H4 (cell line): ENCODE measurements around the gene ALG5. TPM values are rescaled to one million over a fixed set of nuclear protein-coding genes. Genes with fewer than 3 reads are reported as not detected.

ENCODE experiments used
- DNase-seq: peaks from one replicate; pipeline ENCODE4 v3.0.0-alpha.2; 2015; ENCODE audit warnings: low spot score
- total RNA-seq: library from RNA; depleted of rRNA; stranded (reverse); fragments of >200 nt; shearing (Covaris generic); gene quantifications from 2 replicates; pipeline ENCODE4 v1.2.3, GENCODE V29; 2014

ALG5 gene
- total RNA-seq, 1 experiment from 2014 or later, result 28.2 TPM

DNA sequence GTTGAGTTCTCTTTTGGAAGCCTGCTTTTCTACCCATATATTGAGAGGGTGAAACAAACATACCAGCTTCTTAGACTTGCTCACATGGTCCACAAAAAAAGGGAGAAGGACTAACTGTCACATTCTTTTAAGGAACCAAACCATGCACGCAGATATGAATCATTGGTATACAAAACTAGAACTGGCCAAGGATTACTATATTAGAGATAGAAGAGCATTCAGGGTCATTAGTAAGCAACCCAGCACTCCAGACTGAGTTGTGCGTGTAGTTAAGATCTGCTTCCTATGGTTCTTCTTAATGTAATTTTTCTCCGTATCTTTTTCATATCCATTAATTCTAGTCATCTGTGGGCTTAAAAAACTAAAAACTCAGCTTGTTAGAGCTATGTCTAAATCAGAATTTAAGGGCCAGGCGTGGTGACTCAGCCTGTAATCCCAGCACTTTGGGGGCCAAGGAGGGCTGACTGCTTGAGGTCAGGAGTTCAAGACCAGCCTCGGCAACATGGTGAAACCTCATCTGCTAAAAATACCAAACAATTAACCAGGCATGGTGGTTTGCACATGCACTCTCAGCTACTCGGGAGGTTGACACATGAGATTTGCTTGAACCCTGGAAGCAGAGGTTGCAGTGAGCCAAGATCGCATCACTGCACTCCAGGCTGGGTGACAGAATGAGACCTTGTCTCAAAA is 19.6 kb downstream of the ALG5 start:
- DNase-seq, result no peak

DNA sequence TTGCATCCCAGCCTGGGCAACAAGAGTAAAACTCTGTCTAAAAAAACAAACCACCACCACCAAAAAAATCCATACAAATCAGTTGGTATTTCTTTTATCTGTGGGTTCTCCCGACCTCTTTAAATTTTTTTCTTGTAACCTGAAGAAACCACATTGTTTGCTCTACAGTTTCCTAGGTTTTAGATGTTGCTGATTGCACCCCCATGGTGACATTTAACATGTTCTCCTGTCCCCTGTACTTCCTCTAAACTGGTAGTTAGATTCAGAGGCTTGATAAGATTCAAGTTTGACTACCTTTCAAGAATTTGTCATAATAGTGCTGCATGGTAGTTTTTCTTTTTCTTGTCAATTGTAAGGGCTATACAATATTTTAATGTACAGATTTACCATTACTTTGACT is 24.0 kb downstream of the ALG5 start:
- DNase-seq, result no peak

DNA sequence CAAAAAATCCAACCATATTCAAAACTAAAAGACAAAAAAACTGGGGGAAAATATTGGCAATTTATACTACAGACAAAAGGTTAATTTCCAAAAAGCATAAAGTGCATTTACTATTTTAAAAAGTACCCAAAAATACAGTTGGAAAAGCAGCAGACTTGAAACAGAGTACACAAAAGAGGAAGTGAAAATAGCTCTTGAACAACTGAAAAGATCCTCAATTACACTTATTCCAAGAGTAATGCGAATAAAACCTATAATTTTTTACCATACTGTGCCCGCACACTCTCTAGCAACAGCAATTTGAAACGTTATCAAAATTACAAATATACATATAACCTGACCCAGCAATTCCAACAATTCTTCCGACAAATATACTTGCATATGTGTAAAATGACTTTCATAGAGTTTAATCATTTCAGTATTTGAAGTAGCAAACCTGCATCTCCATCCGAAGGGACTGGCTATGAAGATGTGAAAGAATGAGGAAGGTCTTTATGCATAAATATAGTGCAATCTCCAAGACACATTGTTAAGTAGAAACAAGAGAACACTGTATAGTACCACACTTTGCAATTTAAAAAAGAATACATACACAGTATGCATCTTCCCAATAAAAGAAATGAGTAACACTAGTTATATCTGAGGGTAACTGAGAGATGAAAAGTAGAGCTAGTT is 25.4 kb downstream of the ALG5 start:
- no peak for DNase-seq

DNA sequence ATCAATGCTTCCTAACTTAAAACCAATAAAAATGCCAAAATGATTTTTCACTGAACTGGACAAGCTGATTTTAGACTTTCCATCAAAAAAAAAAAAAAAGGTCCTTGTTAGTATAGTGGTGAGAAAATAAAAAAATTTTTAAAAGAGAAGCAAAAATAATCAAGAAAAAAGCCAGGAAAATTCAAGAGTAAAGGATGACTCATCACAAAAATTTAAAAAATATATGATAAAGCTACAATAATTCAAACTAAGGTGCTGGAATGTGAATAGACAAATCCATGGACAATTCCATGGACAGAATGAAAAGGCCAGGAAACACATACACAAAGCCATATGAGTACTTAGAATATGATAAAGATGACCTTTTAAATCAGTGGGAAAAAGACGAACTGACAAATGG is 26.1 kb downstream of the ALG5 start:
- no peak for DNase-seq

- DNase-seq, result no peak
These were observed 32.7 kb downstream of the ALG5 start for GRCh38 chr13:36966404-36966803.

- no peak for DNase-seq
These were observed 33.4 kb downstream of the ALG5 start for GRCh38 chr13:36965767-36966166.

DNA sequence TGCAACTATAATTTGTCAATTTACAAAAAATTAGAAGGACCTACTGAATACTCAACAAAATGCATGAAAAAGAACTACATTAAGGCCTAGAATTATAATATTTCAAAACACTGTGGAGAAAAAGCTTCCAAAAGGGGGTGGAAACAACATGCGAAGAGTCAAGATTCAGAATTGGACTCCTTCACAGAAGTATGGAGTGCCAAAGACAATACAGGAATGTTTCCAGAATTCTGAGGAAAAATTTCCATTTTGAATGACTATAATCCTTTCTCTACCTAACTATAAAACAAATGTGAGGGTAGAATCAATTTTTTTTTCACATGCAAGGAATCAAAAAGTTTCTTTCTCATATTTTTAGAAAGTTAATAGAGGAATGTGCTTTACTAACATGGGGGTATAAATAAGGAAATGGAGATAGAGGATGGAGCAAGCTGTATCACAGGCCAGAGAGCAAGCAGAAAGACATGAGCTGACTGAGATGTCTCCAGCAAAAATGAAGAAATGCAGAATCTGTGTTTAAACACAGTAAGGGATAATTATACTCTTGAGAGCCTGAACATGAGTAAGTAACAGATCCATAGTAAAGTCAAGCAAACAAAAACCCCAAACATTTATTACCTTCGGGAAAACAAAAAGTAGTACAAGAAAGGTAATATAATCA is 39.6 kb downstream of the ALG5 start:
- DNase-seq, result no peak

DNA sequence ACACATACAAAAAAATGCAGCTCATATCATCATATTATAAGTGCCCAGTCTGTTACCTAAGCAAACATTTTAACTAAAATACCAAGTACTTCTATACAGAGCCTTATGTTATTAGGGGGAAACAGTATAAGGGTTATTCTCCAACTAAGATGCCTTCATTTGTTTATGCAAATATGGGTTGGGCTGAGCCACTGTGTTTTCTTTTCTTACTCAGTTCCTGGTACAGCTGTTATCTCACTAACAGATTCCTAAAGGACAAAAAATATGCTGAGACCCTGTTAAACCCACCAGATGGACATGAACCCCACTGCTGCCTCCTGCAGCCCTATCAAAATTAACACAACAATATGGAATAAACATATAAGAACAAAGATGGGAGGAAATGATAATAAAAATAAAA is 44.6 kb downstream of the ALG5 start:
- DNase-seq, result no peak

DNA sequence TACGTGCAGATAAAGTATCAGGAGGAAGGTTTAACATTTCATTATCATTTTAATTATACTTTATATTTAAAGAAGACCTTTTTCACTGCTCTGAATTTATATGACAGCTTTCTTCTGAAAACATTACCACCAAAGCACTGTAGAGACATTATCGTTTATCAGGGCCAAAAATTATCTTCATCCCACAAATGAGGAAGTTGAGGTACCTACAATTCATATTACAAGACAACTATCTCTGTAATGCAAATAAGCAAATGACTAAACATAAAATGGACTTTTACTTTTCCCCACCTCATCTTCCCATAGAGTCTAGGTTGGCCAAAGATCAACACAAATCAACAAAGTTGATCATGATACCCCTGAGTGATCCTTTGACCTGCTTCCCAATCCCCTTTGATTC is 48.2 kb downstream of the ALG5 start:
- DNase-seq, result no peak

- DNase-seq, result no peak
These were observed 48.8 kb downstream of the ALG5 start for GRCh38 chr13:36950330-36950729.

GRCh38 chr13:36945078-36945477 is 54.1 kb downstream of the ALG5 start:
- DNase-seq, result no peak

DNA sequence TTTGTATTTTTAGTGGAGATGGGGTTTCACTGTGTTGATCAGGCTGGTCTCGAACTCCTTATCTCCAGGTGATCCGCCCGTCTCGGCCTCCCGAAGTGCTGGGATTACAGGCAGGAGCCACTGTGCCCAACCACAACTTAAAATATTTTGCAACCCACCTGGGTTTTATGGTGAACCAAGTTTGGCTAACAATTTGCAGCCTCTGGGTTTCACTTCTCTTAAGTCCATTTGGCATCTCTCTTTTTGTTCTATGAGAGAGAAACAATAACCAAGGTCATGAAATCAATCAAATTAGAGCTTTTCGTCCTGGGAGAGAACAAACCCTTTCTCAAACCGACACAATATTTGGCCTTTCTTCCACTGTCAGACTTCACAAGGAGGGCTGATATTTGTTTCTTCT is 73.5 kb downstream of the ALG5 start:
- no peak for DNase-seq

DNA sequence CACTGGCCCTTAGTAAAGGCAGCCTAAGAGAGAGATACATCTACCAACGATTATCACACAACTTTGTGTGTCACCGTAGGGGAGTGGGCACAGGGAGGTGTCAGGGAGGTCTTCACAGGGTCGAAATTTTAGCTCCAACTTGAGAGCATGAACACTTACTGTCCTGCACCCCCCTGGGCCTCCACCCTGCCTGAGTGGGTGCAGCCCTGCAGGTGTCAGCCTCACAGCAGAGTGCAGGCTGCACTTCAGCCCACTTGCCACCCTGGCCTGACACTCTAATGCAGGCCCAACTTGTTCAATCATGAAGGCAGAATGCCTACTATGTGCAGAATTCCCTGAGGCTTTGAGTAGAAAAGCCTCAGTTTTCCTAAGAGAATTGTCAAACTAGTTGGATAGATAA is 75.1 kb downstream of the ALG5 start:
- DNase-seq, result no peak

- no peak for DNase-seq
These were observed 77.4 kb downstream of the ALG5 start for GRCh38 chr13:36921631-36922301.

GRCh38 chr13:36920616-36921185 is 78.4 kb downstream of the ALG5 start:
- no peak for DNase-seq

DNA sequence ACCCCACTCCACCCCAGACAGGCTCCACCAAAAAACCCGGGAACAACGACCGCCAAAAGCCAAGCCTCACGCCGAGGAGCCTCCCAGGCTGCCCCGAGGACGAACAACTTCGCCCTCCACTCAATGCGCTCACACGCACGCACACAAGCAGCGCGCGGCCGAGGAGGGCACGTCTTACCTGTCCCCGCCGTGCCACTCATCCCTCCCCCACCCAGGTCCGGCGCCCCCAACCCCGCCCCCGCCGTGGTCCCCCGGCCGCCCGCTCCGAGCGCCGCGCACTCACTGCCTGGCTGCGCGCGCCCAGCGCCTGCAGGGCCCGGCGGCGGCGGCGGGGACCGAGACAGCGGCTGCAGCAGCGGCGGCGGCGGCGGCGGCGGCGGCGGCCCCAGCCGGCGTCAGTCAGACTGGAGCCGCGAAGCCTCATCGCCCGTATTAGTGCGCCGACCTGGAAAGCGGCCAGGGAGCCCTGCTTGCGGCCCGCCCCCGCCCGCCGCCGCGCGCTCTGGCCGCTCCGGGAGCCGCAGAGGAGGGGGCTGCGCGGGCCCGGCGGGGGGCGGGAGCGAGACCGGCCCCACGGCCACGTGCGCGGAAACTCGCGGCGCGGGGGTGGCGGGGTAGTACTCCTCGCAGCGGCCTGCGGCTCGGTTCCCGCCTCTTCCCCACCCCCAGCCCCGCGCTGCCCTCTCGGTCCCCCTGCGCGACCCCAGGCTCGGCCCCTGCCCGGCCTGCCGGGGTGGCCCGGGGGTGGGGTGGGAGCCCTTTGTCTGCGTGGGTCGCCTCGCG is 79.1 kb downstream of the ALG5 start, which contains the start of gene SMAD9:
Gene SMAD9 (minus strand): TSS at position 406 of the 783 bp plus-strand sequence. CDS start 40,549 bp downstream, outside the sequence.
- DNase-seq, result peak; percentile 33

GRCh38 chr13:36919171-36919832 is 79.8 kb downstream of the ALG5 start:
- DNase-seq, result peak; percentile 13

DNA sequence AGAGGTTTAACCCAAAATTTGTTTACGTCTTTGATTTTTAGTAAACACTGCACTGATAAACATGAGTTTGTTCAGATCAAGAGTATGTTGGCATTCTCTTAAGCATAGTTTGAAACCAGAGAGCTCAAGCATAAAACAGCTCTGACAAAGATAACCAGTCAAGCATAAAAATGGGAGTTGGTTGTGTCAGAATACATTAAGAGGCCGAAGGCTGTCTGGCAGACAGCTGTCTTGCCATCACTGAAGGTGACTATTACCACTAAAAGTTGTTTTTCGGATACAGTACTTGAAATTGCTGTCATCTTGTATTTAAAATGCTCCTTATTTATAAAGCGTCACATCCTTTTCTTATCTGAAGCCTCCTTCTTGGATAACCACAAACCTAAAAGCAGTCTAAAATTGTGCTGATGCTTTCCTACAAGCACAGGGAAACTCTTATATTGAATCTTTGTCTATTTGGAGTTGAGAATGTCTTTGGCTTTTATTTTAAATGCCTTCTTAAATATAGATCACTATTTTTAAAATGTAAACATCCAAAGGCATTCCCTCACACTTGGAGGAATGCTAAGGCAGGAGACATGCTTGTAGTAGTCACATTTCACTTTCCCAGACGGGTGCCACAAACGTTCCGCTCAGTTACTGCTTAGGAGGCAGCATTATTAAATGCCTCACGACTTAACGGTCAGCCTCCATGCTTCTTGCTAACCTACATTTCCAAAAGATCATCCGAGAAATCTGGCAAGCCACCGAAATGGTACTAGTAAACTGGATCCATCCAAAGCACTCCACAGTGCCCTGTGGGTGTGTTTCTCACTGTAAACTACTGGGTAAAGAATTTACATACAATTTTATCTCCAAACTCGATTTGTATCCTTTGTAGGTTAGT is 80.7 kb downstream of the ALG5 start:
- no peak for DNase-seq

DNA sequence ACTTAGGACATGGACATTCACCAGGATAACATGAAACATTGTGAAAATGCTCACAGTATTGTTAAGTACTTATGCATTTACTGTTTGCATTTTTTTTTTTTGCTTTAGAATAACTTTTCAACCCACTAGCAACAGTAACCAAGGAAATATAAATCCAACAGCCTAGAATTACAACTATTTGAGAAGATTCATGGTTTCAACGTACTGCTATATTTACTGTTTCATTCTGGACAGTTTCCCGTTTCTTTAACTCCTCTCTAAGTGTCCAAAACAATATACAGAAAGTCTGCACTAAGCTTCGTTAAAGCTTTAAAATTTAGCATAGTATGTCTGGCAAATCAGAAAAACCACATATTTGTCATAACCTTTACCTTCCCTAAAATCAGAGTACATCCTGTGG is 81.8 kb downstream of the ALG5 start:
- DNase-seq, result no peak
